ENCODE measurements around the gene NPAS4.
"Not testable (repeated sequence)": the region's sequence is repeated elsewhere in the genome, so short reads cannot be mapped to it uniquely, and the experiment has no call there.

DNA sequence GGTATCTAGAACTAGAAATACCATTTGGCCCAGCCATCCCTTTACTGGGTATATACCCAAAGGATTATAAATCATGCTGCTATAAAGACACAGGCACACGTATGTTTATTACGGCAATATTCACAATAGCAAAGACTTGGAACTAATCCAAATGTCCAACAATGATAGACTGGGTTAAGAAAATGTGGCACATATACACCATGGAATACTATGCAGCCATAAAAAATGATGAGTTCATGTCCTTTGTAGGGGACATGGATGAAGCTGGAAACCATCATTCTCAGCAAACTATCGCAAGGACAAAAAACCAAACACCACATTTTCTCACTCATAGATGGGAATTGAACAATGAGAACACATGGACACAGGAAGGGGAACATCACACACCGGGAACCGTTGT lies 43.3 kb downstream of the NPAS4 start:
- TF ChIP-seq CTCF, MAX (IDR thresholded peaks at IDR 0.05; ENCODE audit: low read depth, low read length): not testable (repeated sequence)
